K562 (cell line): ENCODE results near the gene ACTBL2. TPM values are rescaled to one million over a fixed set of nuclear protein-coding genes. Genes with fewer than 3 reads are reported as not detected.

Source experiments
- CC2D1A ChIP-seq: fragments of 450-650 bp; IDR thresholded peaks from 2 replicates; pipeline ENCODE4 v1.6.1; 2017; ENCODE audit warnings: mild to moderate bottlenecking
- CREB3L1 ChIP-seq: fragments of 450-650 bp; IDR thresholded peaks from 2 replicates; pipeline ENCODE4 v1.6.1; 2014; ENCODE audit warnings: low read depth, mild to moderate bottlenecking, moderate library complexity, borderline replicate concordance
- FOXK2 ChIP-seq, 2 experiments: fragments of 450-650 bp; IDR thresholded peaks in 1 of 2; conservative IDR thresholded peaks in 1 of 2; 2 replicates each; pipeline ENCODE4 v1.6.1; 2016; ENCODE audit warnings: low read depth in 2 of 2, mild to moderate bottlenecking in 1 of 2
- NFIC ChIP-seq: fragments of 450-650 bp; IDR thresholded peaks from 2 replicates; pipeline ENCODE4 v1.6.1; 2017; ENCODE audit warnings: mild to moderate bottlenecking, inconsistent platforms
- RCOR1 ChIP-seq, 2 experiments: IDR thresholded peaks; 2 replicates each; pipeline ENCODE4 v1.6.1; 2012; ENCODE audit warnings: low read depth in 2 of 2, low read length in 2 of 2, borderline replicate concordance in 1 of 2, improper control_type of control experiment in 1 of 2
- RNF2 ChIP-seq: sonication (generic); IDR thresholded peaks from 2 replicates; pipeline ENCODE4 v1.6.1; 2016
- TEAD4 ChIP-seq, 2 experiments: sonication (generic) in 1 of 2; formaldehyde crosslinking in 1 of 2; IDR thresholded peaks; 2 replicates each; pipeline versions ENCODE4 v1.6.1 to v1.8.0; 2012 to 2022; ENCODE audit warnings: borderline replicate concordance in 1 of 2, inconsistent platforms in 1 of 2, low read length in 1 of 2, mild to moderate bottlenecking in 1 of 2, missing genetic modification reagents in 1 of 2
- XRCC3 ChIP-seq: fragments of 450-650 bp; IDR thresholded peaks from 2 replicates; pipeline ENCODE4 v1.6.1; 2017; ENCODE audit warnings: mild to moderate bottlenecking, moderate library complexity
- ZNF232 ChIP-seq: sonication (generic); formaldehyde crosslinking; IDR thresholded peaks from 2 replicates; pipeline ENCODE4 v1.8.0; 2022; ENCODE audit warnings: mild to moderate bottlenecking, missing genetic modification reagents
- polyA plus RNA-seq, 8 experiments: library from polyadenylated mRNA; depleted of rRNA in 4 of 8; stranded (reverse) in 5 of 8; unstranded in 3 of 8; fragments of >200 nt; fragmentation: Nextera tagmentation in 2 of 8; fragmentation: Illumina TruSeq in 1 of 8; extraction: Ambion mirVana in 2 of 8; extraction: Trizol in 1 of 8; gene quantifications; 2 replicates each; pipeline versions ENCODE4 v1.2.1 to v1.2.3, GENCODE V29; 2011 to 2014; ENCODE audit warnings: inconsistent platforms in 1 of 8, missing spikeins in 1 of 8
- total RNA-seq, 7 experiments: library from RNA; depleted of rRNA in 6 of 7; stranded (reverse); fragments of >200 nt in 6 of 7; fragmentation: Illumina TruSeq in 2 of 7; extraction: Trizol in 2 of 7; gene quantifications; 2 replicates each; pipeline versions ENCODE4 v1.2.1 to v1.2.3, GENCODE V29; 2011 to 2021; ENCODE audit warnings: low replicate concordance in 1 of 7
- TF ChIP-seq, protein P1 (sequence below): IDR thresholded peaks from 2 replicates; pipeline ENCODE4 v1.6.1; 2012; ENCODE audit warnings: low read depth, low read length, improper control_type of control experiment, borderline replicate concordance
- TF ChIP-seq, protein P2 (sequence below): fragments of 250-450 bp; sonication (Bioruptor Pico); IDR thresholded peaks from 2 replicates; pipeline ENCODE4 v1.8.0; 2022; ENCODE audit warnings: inconsistent platforms

The ACTBL2 gene
- total and polyA plus RNA-seq, 9 of the 15 experiments (the other 6 are each of a cell fraction or from before 2014, with no cell fraction given): not detected

GRCh38 chr5:57454896-57455295, 27.7 kb downstream of the ACTBL2 start (continued):
- no peak for TF ChIP-seq CREB3L1
- TF ChIP-seq, protein P1, sequence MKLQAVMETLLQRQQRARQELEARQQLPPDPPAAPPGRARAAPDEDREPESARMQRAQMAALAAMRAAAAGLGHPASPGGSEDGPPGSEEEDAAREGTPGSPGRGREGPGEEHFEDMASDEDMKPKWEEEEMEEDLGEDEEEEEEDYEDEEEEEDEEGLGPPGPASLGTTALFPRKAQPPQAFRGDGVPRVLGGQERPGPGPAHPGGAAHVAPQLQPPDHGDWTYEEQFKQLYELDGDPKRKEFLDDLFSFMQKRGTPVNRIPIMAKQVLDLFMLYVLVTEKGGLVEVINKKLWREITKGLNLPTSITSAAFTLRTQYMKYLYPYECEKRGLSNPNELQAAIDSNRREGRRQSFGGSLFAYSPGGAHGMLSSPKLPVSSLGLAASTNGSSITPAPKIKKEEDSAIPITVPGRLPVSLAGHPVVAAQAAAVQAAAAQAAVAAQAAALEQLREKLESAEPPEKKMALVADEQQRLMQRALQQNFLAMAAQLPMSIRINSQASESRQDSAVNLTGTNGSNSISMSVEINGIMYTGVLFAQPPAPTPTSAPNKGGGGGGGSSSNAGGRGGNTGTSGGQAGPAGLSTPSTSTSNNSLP: no peak
- no peak for TF ChIP-seq CC2D1A
- TF ChIP-seq, protein P2, sequence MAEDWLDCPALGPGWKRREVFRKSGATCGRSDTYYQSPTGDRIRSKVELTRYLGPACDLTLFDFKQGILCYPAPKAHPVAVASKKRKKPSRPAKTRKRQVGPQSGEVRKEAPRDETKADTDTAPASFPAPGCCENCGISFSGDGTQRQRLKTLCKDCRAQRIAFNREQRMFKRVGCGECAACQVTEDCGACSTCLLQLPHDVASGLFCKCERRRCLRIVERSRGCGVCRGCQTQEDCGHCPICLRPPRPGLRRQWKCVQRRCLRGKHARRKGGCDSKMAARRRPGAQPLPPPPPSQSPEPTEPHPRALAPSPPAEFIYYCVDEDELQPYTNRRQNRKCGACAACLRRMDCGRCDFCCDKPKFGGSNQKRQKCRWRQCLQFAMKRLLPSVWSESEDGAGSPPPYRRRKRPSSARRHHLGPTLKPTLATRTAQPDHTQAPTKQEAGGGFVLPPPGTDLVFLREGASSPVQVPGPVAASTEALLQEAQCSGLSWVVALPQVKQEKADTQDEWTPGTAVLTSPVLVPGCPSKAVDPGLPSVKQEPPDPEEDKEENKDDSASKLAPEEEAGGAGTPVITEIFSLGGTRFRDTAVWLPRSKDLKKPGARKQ (CRISPR knock-in tag): no peak
- no peak for TF ChIP-seq FOXK2 (conservative IDR thresholded peaks at IDR 0.05 in 1 of 2, IDR thresholded peaks at IDR 0.05 in 1 of 2; ENCODE audit: low read depth in 2 of 2)
- no peak for TF ChIP-seq NFIC
- TF ChIP-seq RNF2: no peak
- no peak for TF ChIP-seq TEAD4 (IDR thresholded peaks at IDR 0.05; ENCODE audit: low read length)
- TF ChIP-seq TEAD4 (CRISPR knock-in tag; IDR thresholded peaks at IDR 0.05; ENCODE audit: borderline replicate concordance): no peak
- TF ChIP-seq ZNF232: no peak
- no peak for TF ChIP-seq XRCC3
- TF ChIP-seq RCOR1 (IDR thresholded peaks at IDR 0.05; ENCODE audit: borderline replicate concordance in 1 of 2, low read depth in 2 of 2, low read length in 2 of 2): no peak
